Caco-2 (cell line): ENCODE measurements around the gene RBX1. TPM values are rescaled to one million over a fixed set of nuclear protein-coding genes. Genes with fewer than 3 reads are reported as not detected.

Experiments used
- BruUV-seq: library from RNA; stranded (reverse); fragments of 400-500 nt; replicated peaks from 2 replicates; lab custom pipeline; 2021; lab: Mats Ljungman, UMichigan
- CTCF ChIA-PET: fragments of 300-600 bp; sonication (Branson Sonifier 250); formaldehyde crosslinking; loops from one replicate; lab custom pipeline; 2022; ENCODE audit warnings: antibody characterized with exemption; lab: Charles Lee
- POLR2A ChIA-PET: fragments of 300-600 bp; sonication (Branson Sonifier 250); formaldehyde crosslinking; loops from one replicate; lab custom pipeline; 2022; ENCODE audit warnings: antibody characterized with exemption; lab: Charles Lee
- DNase-seq, 2 experiments: peaks; one replicate each; pipeline versions ENCODE4 v3.0.0 to v3.0.0-alpha.2; 2020 to 2022
- H3K27me3 ChIP-seq: replicated peaks from 2 replicates; pipeline ENCODE4 v1.6.0; 2011; ENCODE audit warnings: low read length; ENCODE audit not compliant: control insufficient read depth, insufficient read depth
- H3K36me3 ChIP-seq: 2 replicates; pipeline ENCODE4 v1.5.1; 2011; ENCODE audit warnings: low read length; ENCODE audit not compliant: control insufficient read depth, insufficient read depth
- H3K4me1 ChIP-seq: fragments of 250-450 bp; sonication (Bioruptor Pico); 2 replicates; pipeline ENCODE4 v1.5.1; 2020; ENCODE audit warnings: mild to moderate bottlenecking
- H3K4me3 ChIP-seq: 2 replicates; pipeline ENCODE4 v1.5.1; 2011; ENCODE audit warnings: low read depth, mild to moderate bottlenecking, control low read depth, low read length
- H3K9me3 ChIP-seq: fragments of 250-450 bp; sonication (Bioruptor Pico); 2 replicates; pipeline ENCODE4 v1.5.1; 2020; ENCODE audit warnings: mild to moderate bottlenecking, moderate library complexity
- H3K27ac Mint-ChIP-seq: one replicate; pipeline ENCODE4 v1.8.0; 2022; ENCODE audit warnings: mixed read lengths; ENCODE audit not compliant: unreplicated experiment
- H3K27me3 Mint-ChIP-seq: one replicate; pipeline ENCODE4 v1.8.0; 2022; ENCODE audit warnings: mixed read lengths; ENCODE audit not compliant: insufficient read depth, unreplicated experiment
- H3K36me3 Mint-ChIP-seq: one replicate; pipeline ENCODE4 v1.8.0; 2022; ENCODE audit warnings: mild to moderate bottlenecking, mixed read lengths; ENCODE audit not compliant: insufficient read depth, unreplicated experiment
- H3K4me1 Mint-ChIP-seq: one replicate; pipeline ENCODE4 v1.8.0; 2022; ENCODE audit warnings: low read depth, mixed read lengths; ENCODE audit not compliant: unreplicated experiment
- H3K4me3 Mint-ChIP-seq: one replicate; pipeline ENCODE4 v1.8.0; 2022; ENCODE audit warnings: mild to moderate bottlenecking, moderate library complexity, mixed read lengths; ENCODE audit not compliant: unreplicated experiment
- H3K9me3 Mint-ChIP-seq: one replicate; pipeline ENCODE4 v1.8.0; 2022; ENCODE audit warnings: mixed read lengths; ENCODE audit not compliant: unreplicated experiment
- CTCF ChIP-seq, 2 experiments: fragments of 200-600 bp in 1 of 2; IDR thresholded peaks; 1 replicate in 1 of 2; 2 replicates in 1 of 2; pipeline versions ENCODE4 v1.5.1 to v1.8.0; 2011 to 2022; ENCODE audit warnings: antibody characterized with exemption in 1 of 2, control low read depth in 1 of 2, inconsistent platforms in 1 of 2, low read depth in 1 of 2, low read length in 1 of 2, mild to moderate bottlenecking in 1 of 2, moderate library complexity in 1 of 2; ENCODE audit not compliant: insufficient read depth in 1 of 2, severe bottlenecking in 1 of 2, unreplicated experiment in 1 of 2
- intact Hi-C: fragments of 100-400 bp; cut with micrococcal nuclease; formaldehyde crosslinking; loops from one replicate; pipeline ENCODE4 v1.10.0; 2022; ENCODE audit not compliant: unreplicated experiment
- total RNA-seq: library from RNA; stranded (reverse); gene quantifications from 2 replicates; pipeline ENCODE4 v1.2.3, GENCODE V29; 2022

The RBX1 gene
- total RNA-seq, 1 experiment from 2014 or later = 70.0 TPM

- no peaks in the 10 kb centered on the region; the same call in 1 of the 2 replicates for H3K36me3 ChIP-seq
- H3K4me3 ChIP-seq = no peak overlapping the region
- ChIA-PET CTCF (interaction anchor here (0.7 kb wide), 1 partner anchor 339 kb away, joined by 3 read pairs; no protein-coding TSS in a partner anchor), POLR2A (interaction anchor here (0.7 kb wide), 2 partner anchors 13 to 219 kb away, joined by 4 to 5 read pairs; no protein-coding TSS in a partner anchor)
- TF ChIP-seq CTCF (IDR thresholded peaks at IDR 0.05; ENCODE audit: insufficient read depth in 1 of 2, low read depth in 1 of 2, low read length in 1 of 2, severe bottlenecking in 1 of 2, unreplicated experiment in 1 of 2) = no peak
- no peak overlapping the region for H3K27ac Mint-ChIP-seq
- H3K27me3 Mint-ChIP-seq = no peaks in the 10 kb centered on the region
- no peaks in the 10 kb centered on the region for H3K9me3 ChIP-seq
- BruUV-seq = no TSS peak
- peaks cover 14% of the 10 kb centered on the region for H3K4me1 Mint-ChIP-seq
- intact Hi-C loops = no loop called here
- H3K4me3 Mint-ChIP-seq = no peak overlapping the region
- no peaks in the 10 kb centered on the region for H3K4me1 ChIP-seq
- no peaks in the 10 kb centered on the region for H3K27me3 ChIP-seq
- peaks cover 76% of the 10 kb centered on the region for H3K36me3 Mint-ChIP-seq
- H3K9me3 Mint-ChIP-seq = no peaks in the 10 kb centered on the region
- DNase-seq = no peak
Observed at GRCh38 chr22:40954113-40954512, 2.9 kb downstream of the RBX1 start.

GRCh38 chr22:40955571-40955970 is 4.4 kb downstream of the RBX1 start:
- H3K27me3 ChIP-seq = no peaks in the 10 kb centered on the region
- Mint-ChIP-seq H3K27me3 (no peaks in the 10 kb centered on the region), H3K27ac (no peak overlapping the region), H3K36me3 (peaks cover 87% of the 10 kb centered on the region), H3K4me3 (no peak overlapping the region), H3K4me1 (peaks cover 14% of the 10 kb centered on the region), H3K9me3 (no peaks in the 10 kb centered on the region)
- no peak for TF ChIP-seq CTCF (IDR thresholded peaks at IDR 0.05; ENCODE audit: insufficient read depth in 1 of 2, low read depth in 1 of 2, low read length in 1 of 2, severe bottlenecking in 1 of 2, unreplicated experiment in 1 of 2)
- intact Hi-C loops = no loop called here
- BruUV-seq = no TSS peak
- no peaks in the 10 kb centered on the region; the same call in 1 of the 2 replicates for H3K36me3 ChIP-seq
- ChIA-PET CTCF (no interaction called here), POLR2A (no interaction called here)
- H3K9me3 ChIP-seq = no peaks in the 10 kb centered on the region
- no peak for DNase-seq
- no peak overlapping the region for H3K4me3 ChIP-seq
- H3K4me1 ChIP-seq = no peaks in the 10 kb centered on the region

- Histone ChIP-seq H3K36me3 (no peaks in the 10 kb centered on the region; the same call in 1 of the 2 replicates), H3K27me3 (no peaks in the 10 kb centered on the region), H3K4me1 (no peaks in the 10 kb centered on the region), H3K9me3 (no peaks in the 10 kb centered on the region), H3K4me3 (no peak overlapping the region)
- Mint-ChIP-seq H3K9me3 (no peaks in the 10 kb centered on the region), H3K27me3 (no peaks in the 10 kb centered on the region), H3K4me1 (peaks cover 8% of the 10 kb centered on the region), H3K4me3 (no peak overlapping the region), H3K27ac (no peak overlapping the region), H3K36me3 (peaks cover 87% of the 10 kb centered on the region)
- no peak for DNase-seq
- ChIA-PET CTCF (no interaction called here), POLR2A (no interaction called here)
- intact Hi-C loops = no loop called here
- no peak for TF ChIP-seq CTCF (IDR thresholded peaks at IDR 0.05; ENCODE audit: insufficient read depth in 1 of 2, low read depth in 1 of 2, low read length in 1 of 2, severe bottlenecking in 1 of 2, unreplicated experiment in 1 of 2)
- no TSS peak for BruUV-seq
Observed at GRCh38 chr22:40957601-40958000, 6.4 kb downstream of the RBX1 start.
